Fibroblast of lung (primary cell): ENCODE results near the gene HSPA8.

Experiments used
- EZH2 ChIP-seq: IDR thresholded peaks from 2 replicates; pipeline ENCODE4 v1.5.1; 2012; ENCODE audit warnings: low read length, control low read depth, mild to moderate bottlenecking; ENCODE audit errors: missing control alignments
- TF ChIP-seq, protein P1 (sequence below), 2 donors: IDR thresholded peaks in 1 of 2; conservative IDR thresholded peaks in 1 of 2; 1 replicate in 1 of 2; 2 replicates in 1 of 2; pipeline ENCODE4 v1.5.1; 2011 to 2012; ENCODE audit warnings: low read length in 2 of 2, control low read depth in 1 of 2, inconsistent platforms in 1 of 2, low read depth in 1 of 2, mild to moderate bottlenecking in 1 of 2

DNA sequence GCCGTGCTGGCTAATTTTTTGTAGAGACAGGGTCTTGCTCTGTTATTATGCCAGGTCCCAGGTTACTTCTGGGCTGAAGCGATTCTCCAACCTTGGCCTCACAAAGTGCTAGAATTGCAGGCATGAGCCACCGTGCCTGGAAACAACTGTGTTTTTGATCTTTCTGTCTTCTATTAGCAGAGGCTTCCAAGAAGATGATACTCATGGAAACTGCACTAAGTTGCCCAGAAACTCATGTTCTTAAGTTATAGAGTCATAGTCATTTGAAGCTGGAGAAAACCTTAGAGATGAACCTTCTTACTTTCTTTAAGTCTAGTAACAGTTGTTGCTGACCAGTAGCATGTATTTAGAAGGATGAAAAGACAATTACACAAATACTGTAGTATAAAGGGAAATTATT lies 37.1 kb upstream of the HSPA8 start:
- TF ChIP-seq, protein P1, sequence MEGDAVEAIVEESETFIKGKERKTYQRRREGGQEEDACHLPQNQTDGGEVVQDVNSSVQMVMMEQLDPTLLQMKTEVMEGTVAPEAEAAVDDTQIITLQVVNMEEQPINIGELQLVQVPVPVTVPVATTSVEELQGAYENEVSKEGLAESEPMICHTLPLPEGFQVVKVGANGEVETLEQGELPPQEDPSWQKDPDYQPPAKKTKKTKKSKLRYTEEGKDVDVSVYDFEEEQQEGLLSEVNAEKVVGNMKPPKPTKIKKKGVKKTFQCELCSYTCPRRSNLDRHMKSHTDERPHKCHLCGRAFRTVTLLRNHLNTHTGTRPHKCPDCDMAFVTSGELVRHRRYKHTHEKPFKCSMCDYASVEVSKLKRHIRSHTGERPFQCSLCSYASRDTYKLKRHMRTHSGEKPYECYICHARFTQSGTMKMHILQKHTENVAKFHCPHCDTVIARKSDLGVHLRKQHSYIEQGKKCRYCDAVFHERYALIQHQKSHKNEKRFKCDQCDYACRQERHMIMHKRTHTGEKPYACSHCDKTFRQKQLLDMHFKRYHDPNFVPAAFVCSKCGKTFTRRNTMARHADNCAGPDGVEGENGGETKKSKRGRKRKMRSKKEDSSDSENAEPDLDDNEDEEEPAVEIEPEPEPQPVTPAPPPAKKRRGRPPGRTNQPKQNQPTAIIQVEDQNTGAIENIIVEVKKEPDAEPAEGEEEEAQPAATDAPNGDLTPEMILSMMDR (conservative IDR thresholded peaks at IDR 0.05 in 1 of 2, IDR thresholded peaks at IDR 0.05 in 1 of 2; ENCODE audit: low read depth in 1 of 2, low read length in 2 of 2) = no peak
- no peak for TF ChIP-seq EZH2
